H1 (cell line): ENCODE measurements around the gene KIAA0513. TPM values are rescaled to one million over a fixed set of nuclear protein-coding genes. Genes with fewer than 3 reads are reported as not detected.

Source experiments
- CTCF ChIA-PET: fragments of 300-600 bp; sonication (Branson Sonifier 250); formaldehyde crosslinking; loops from one replicate; lab custom pipeline; 2021; ENCODE audit not compliant: partially characterized antibody; lab: Charles Lee
- POLR2A ChIA-PET: fragments of 300-600 bp; sonication (Branson Sonifier 250); formaldehyde crosslinking; loops from one replicate; lab custom pipeline; 2021; ENCODE audit warnings: inconsistent platforms; ENCODE audit not compliant: partially characterized antibody; lab: Charles Lee
- DNase-seq, 2 experiments: peaks; one replicate each; pipeline versions ENCODE4 v3.0.0 to v3.0.0-alpha.2; 2010 to 2022; ENCODE audit warnings: low spot score in 2 of 2, low read depth in 1 of 2, mixed read lengths in 1 of 2
- FAIRE-seq: peaks from 2 replicates; lab custom pipeline; 2011; peaks lifted over from hg19 to GRCh38; lab: Jason Lieb, UNC
- H2AFZ ChIP-seq: 2 replicates; pipeline ENCODE4 v1.8.1; 2012; ENCODE audit warnings: low read length, inconsistent platforms
- H2AK5ac ChIP-seq: 2 replicates; pipeline ENCODE4 v1.6.1; 2013; ENCODE audit warnings: low read depth, low read length
- H2BK120ac ChIP-seq: replicated peaks from 2 replicates; pipeline ENCODE3; 2013; ENCODE audit warnings: low read depth, low read length, inconsistent platforms
- H2BK12ac ChIP-seq: 2 replicates; pipeline ENCODE4 v1.6.1; 2013; ENCODE audit warnings: low read depth, low read length
- H2BK15ac ChIP-seq: 2 replicates; pipeline ENCODE4 v1.6.1; 2013; ENCODE audit warnings: low read length
- H2BK20ac ChIP-seq: 2 replicates; pipeline ENCODE4 v1.6.1; 2013; ENCODE audit warnings: low read length
- H2BK5ac ChIP-seq: 2 replicates; pipeline ENCODE4 v1.6.1; 2013; ENCODE audit warnings: low read depth, low read length
- H3K14ac ChIP-seq: 2 replicates; pipeline ENCODE4 v1.6.1; 2013; ENCODE audit warnings: inconsistent platforms; ENCODE audit not compliant: insufficient read length
- H3K18ac ChIP-seq: 2 replicates; pipeline ENCODE4 v1.6.1; 2013; ENCODE audit warnings: low read length; ENCODE audit errors: extremely low read depth
- H3K23ac ChIP-seq: 2 replicates; pipeline ENCODE4 v1.6.1; 2013; ENCODE audit warnings: inconsistent platforms; ENCODE audit not compliant: insufficient read length
- H3K23me2 ChIP-seq: 2 replicates; pipeline ENCODE4 v1.6.1; 2013; ENCODE audit warnings: low read depth, low read length
- H3K27ac ChIP-seq: 2 replicates; pipeline ENCODE4 v1.6.1; 2011; ENCODE audit warnings: low read depth, low read length, inconsistent platforms
- H3K27me3 ChIP-seq, 4 experiments: replicated peaks in 1 of 4; 1 replicate in 1 of 4; 2 replicates in 3 of 4; pipeline versions ENCODE4 v1.6.1 to v1.8.1; 2011 to 2013; ENCODE audit warnings: low read length in 3 of 4, mild to moderate bottlenecking in 3 of 4, inconsistent platforms in 2 of 4, mixed read lengths in 2 of 4, moderate library complexity in 1 of 4; ENCODE audit not compliant: control insufficient read depth in 3 of 4, insufficient read depth in 3 of 4; ENCODE audit errors: extremely low read depth in 1 of 4
- H3K36me3 ChIP-seq, 4 experiments: 2 replicates each; pipeline versions ENCODE4 v1.6.1 to v1.8.1; 2011 to 2013; ENCODE audit warnings: mild to moderate bottlenecking in 4 of 4, low read length in 3 of 4, moderate library complexity in 2 of 4, control low read depth in 1 of 4, inconsistent platforms in 1 of 4; ENCODE audit not compliant: insufficient read depth in 4 of 4, control insufficient read depth in 2 of 4
- H3K4ac ChIP-seq: replicated peaks from 2 replicates; pipeline ENCODE3; 2013; ENCODE audit warnings: low read length, low read depth, mixed read lengths, inconsistent platforms; ENCODE audit not compliant: insufficient read length
- H3K4me1 ChIP-seq, 4 experiments: replicated peaks in 1 of 4; 1 replicate in 1 of 4; 2 replicates in 3 of 4; pipeline versions ENCODE4 v1.6.1 to v1.8.1; 2011 to 2013; ENCODE audit warnings: low read length in 3 of 4, inconsistent platforms in 2 of 4, mixed read lengths in 1 of 4; ENCODE audit not compliant: insufficient read depth in 4 of 4, control insufficient read depth in 3 of 4
- H3K4me2 ChIP-seq, 2 experiments: 2 replicates each; pipeline versions ENCODE4 v1.6.1 to v1.8.1; 2011 to 2013; ENCODE audit warnings: low read depth in 2 of 2, low read length in 2 of 2, control low read depth in 1 of 2, inconsistent platforms in 1 of 2, mild to moderate bottlenecking in 1 of 2; ENCODE audit not compliant: insufficient read depth in 1 of 2
- H3K4me3 ChIP-seq, 4 experiments: fragments of 200-600, 300-600 bp in 1 of 4; sonication (generic), shearing (Covaris generic), sonication (Bioruptor Twin) in 1 of 4; 2 replicates each; pipeline versions ENCODE4 v1.5.1 to v1.8.1; 2011 to 2016; ENCODE audit warnings: low read length in 4 of 4, low read depth in 3 of 4, control low read depth in 2 of 4, inconsistent platforms in 2 of 4, mild to moderate bottlenecking in 2 of 4, mixed read lengths in 1 of 4, moderate library complexity in 1 of 4; ENCODE audit not compliant: insufficient read depth in 2 of 4; ENCODE audit errors: extremely low read depth in 1 of 4
- H3K56ac ChIP-seq: replicated peaks from 2 replicates; pipeline ENCODE3; 2013; ENCODE audit warnings: low read depth, mild to moderate bottlenecking, mixed read lengths, low read length, inconsistent platforms; ENCODE audit not compliant: insufficient read length
- H3K79me1 ChIP-seq: 2 replicates; pipeline ENCODE4 v1.6.1; 2013; ENCODE audit warnings: low read depth, low read length, control low read depth
- H3K79me2 ChIP-seq, 2 experiments: 2 replicates each; pipeline versions ENCODE4 v1.6.1 to v1.8.1; 2012 to 2013; ENCODE audit warnings: low read length in 2 of 2, mild to moderate bottlenecking in 2 of 2, inconsistent platforms in 1 of 2; ENCODE audit not compliant: insufficient read depth in 2 of 2, control insufficient read depth in 1 of 2
- H3K9ac ChIP-seq, 4 experiments: replicated peaks in 1 of 4; 1 replicate in 1 of 4; 2 replicates in 3 of 4; pipeline versions ENCODE4 v1.6.1 to v1.8.1; 2011 to 2013; ENCODE audit warnings: low read depth in 3 of 4, low read length in 3 of 4, control low read depth in 2 of 4, mild to moderate bottlenecking in 2 of 4, moderate library complexity in 2 of 4, inconsistent platforms in 1 of 4; ENCODE audit errors: extremely low read depth in 1 of 4
- H3K9me3 ChIP-seq, 2 experiments: 2 replicates each; pipeline versions ENCODE4 v1.6.1 to v1.8.1; 2012 to 2013; ENCODE audit warnings: mild to moderate bottlenecking in 2 of 2, moderate library complexity in 2 of 2, control low read depth in 1 of 2, inconsistent platforms in 1 of 2, low read depth in 1 of 2, low read length in 1 of 2, mixed read lengths in 1 of 2; ENCODE audit not compliant: insufficient read depth in 2 of 2
- H4K20me1 ChIP-seq, 2 experiments: replicated peaks in 1 of 2; 2 replicates each; pipeline versions ENCODE3 to v1.8.1; 2011 to 2013; ENCODE audit warnings: inconsistent platforms in 2 of 2, low read length in 2 of 2, mild to moderate bottlenecking in 1 of 2; ENCODE audit not compliant: insufficient read depth in 2 of 2, control insufficient read depth in 1 of 2
- H4K5ac ChIP-seq: 2 replicates; pipeline ENCODE4 v1.6.1; 2013; ENCODE audit warnings: low read length, low read depth, mixed read lengths, inconsistent platforms; ENCODE audit not compliant: insufficient read length
- H4K8ac ChIP-seq: 2 replicates; pipeline ENCODE4 v1.8.0; 2013; ENCODE audit warnings: mild to moderate bottlenecking, moderate library complexity, low read length, inconsistent platforms; ENCODE audit not compliant: insufficient read depth; ENCODE audit errors: extremely low read depth
- H4K91ac ChIP-seq: replicated peaks from 2 replicates; pipeline ENCODE3; 2013; ENCODE audit warnings: low read length, mixed read lengths, inconsistent platforms; ENCODE audit not compliant: insufficient read length
- CBX5 ChIP-seq: fragments of 300-800, 300-1000 bp; sonication (generic); IDR thresholded peaks from 2 replicates; pipeline ENCODE4 v1.7.1; 2016; ENCODE audit warnings: antibody characterized with exemption, low read length, low read depth
- CBX8 ChIP-seq: fragments of 300-800, 300-1000 bp; sonication (generic); IDR thresholded peaks from 2 replicates; pipeline ENCODE4 v1.7.1; 2016; ENCODE audit warnings: low read depth, low read length, borderline replicate concordance
- GABPA ChIP-seq: IDR thresholded peaks from 2 replicates; pipeline ENCODE4 v1.6.1; 2011; ENCODE audit warnings: mild to moderate bottlenecking, low read length, moderate library complexity, borderline replicate concordance; ENCODE audit not compliant: insufficient read depth
- KDM5A ChIP-seq: fragments of 200-600 bp; IDR thresholded peaks from 2 replicates; pipeline ENCODE4 v1.7.1; 2012; ENCODE audit warnings: mild to moderate bottlenecking, low read length, inconsistent platforms, mixed read lengths
- NRF1 ChIP-seq: IDR thresholded peaks from 2 replicates; pipeline ENCODE4 v1.6.1; 2011; ENCODE audit warnings: mild to moderate bottlenecking, low read depth, low read length, improper control_type of control experiment
- POLR2A ChIP-seq, 2 experiments: IDR thresholded peaks; 1 replicate in 1 of 2; 2 replicates in 1 of 2; pipeline ENCODE4 v1.6.1; 2011; ENCODE audit warnings: low read depth in 2 of 2, low read length in 2 of 2, mild to moderate bottlenecking in 2 of 2; ENCODE audit errors: control extremely low read depth in 1 of 2
- POU5F1 ChIP-seq: IDR thresholded peaks from 2 replicates; pipeline ENCODE4 v1.6.1; 2011; ENCODE audit warnings: low read depth, mild to moderate bottlenecking, low read length, moderate library complexity
- RAD21 ChIP-seq, 2 experiments: IDR thresholded peaks in 1 of 2; conservative IDR thresholded peaks in 1 of 2; 2 replicates each; pipeline ENCODE4 v1.6.1; 2011; ENCODE audit warnings: low read depth in 2 of 2, low read length in 2 of 2, improper control_type of control experiment in 1 of 2, inconsistent platforms in 1 of 2, mild to moderate bottlenecking in 1 of 2, moderate library complexity in 1 of 2
- SIRT6 ChIP-seq: IDR thresholded peaks from one replicate; pipeline ENCODE4 v1.7.1; 2012; ENCODE audit warnings: low read length, inconsistent platforms
- SUZ12 ChIP-seq: fragments of 200-600 bp; sonication (generic); IDR thresholded peaks from 2 replicates; pipeline ENCODE4 v1.6.1; 2012; ENCODE audit warnings: mild to moderate bottlenecking, inconsistent platforms, low read length, moderate library complexity, mixed read lengths
- TAF1 ChIP-seq: IDR thresholded peaks from 2 replicates; pipeline ENCODE4 v1.6.1; 2011; ENCODE audit warnings: mild to moderate bottlenecking, low read depth, low read length
- TBP ChIP-seq: IDR thresholded peaks from 2 replicates; pipeline ENCODE4 v1.6.1; 2011; ENCODE audit warnings: low read depth, low read length, improper control_type of control experiment
- TEAD4 ChIP-seq: IDR thresholded peaks from 2 replicates; pipeline ENCODE4 v1.6.1; 2012; ENCODE audit warnings: low read depth, low read length, inconsistent platforms, mixed read lengths
- WGBS, 2 experiments: shearing (Covaris generic) in 1 of 2; methylation state at CpG; one replicate each; pipeline versions ENCODE4 v1.1.6 to v1.1.7; 2013 to 2015; ENCODE audit warnings: low lambda C conversion rate in 2 of 2, mixed read lengths in 2 of 2, inconsistent platforms in 1 of 2, low coverage in 1 of 2, missing lambda C conversion rate in 1 of 2; ENCODE audit not compliant: insufficient replicate concordance in 2 of 2, insufficient coverage in 1 of 2, insufficient read length in 1 of 2; ENCODE audit errors: extremely low coverage in 1 of 2, missing lambda C conversion rate in 1 of 2; 5-methylcytosine and 5-hydroxymethylcytosine counted together
- polyA plus RNA-seq, 7 experiments: library from polyadenylated mRNA; depleted of rRNA in 3 of 7; stranded (reverse) in 5 of 7; unstranded in 2 of 7; fragments of >200 nt in 5 of 7; fragments of 200-250 nt in 2 of 7; gene quantifications; 1 replicate in 5 of 7; 2 replicates in 1 of 7; 4 replicates in 1 of 7; pipeline versions ENCODE4 v1.2.1 to v1.2.3, GENCODE V29; 2011 to 2013; ENCODE audit warnings: missing spikeins in 2 of 7, mixed read lengths in 2 of 7
- total RNA-seq: library from RNA; stranded (reverse); fragmentation: NEBNext Ultra II Directional; extraction: Animal tissue kit (Norgen Biotek cat#: 25700); gene quantifications from 2 replicates; pipeline ENCODE4 v1.2.1, GENCODE V29; 2021

KIAA0513 gene
- total and polyA plus RNA-seq, 2 of the 8 experiments (the other 6 are each of a cell fraction or from before 2014, with no cell fraction given) = 2.1 to 6.1 TPM

- no peak for FAIRE-seq
- no peak overlapping the region for H2BK15ac ChIP-seq
- 87% methylated on average over 5 of the region's 5 CpGs; no CpG with 5 or more reads in 1 of the 2 experiments for WGBS, 2 experiments
- no peak overlapping the region for H2AK5ac ChIP-seq
- no peak overlapping the region for H4K5ac ChIP-seq
- no peaks in the 10 kb centered on the region for H3K79me2 ChIP-seq
- no peak overlapping the region for H2BK12ac ChIP-seq
- TF ChIP-seq NRF1 = no peak
- no peak for TF ChIP-seq CBX8
- no peak for TF ChIP-seq KDM5A
- TF ChIP-seq TAF1 = no peak
- TF ChIP-seq POU5F1 = no peak
- TF ChIP-seq POLR2A (IDR thresholded peaks at IDR 0.05; ENCODE audit: control extremely low read depth in 1 of 2, low read depth in 2 of 2, low read length in 2 of 2) = no peak
- no peak for TF ChIP-seq TEAD4
- TF ChIP-seq RAD21 (IDR thresholded peaks at IDR 0.05 in 1 of 2, conservative IDR thresholded peaks at IDR 0.05 in 1 of 2; ENCODE audit: low read depth in 2 of 2, low read length in 2 of 2) = no peak
- TF ChIP-seq GABPA = no peak
- TF ChIP-seq TBP = no peak
- no peak for TF ChIP-seq SIRT6
- TF ChIP-seq CBX5 = no peak
- no peak for TF ChIP-seq SUZ12
- TF ChIP-seq, all 59 proteins: peak for 0
- Histone ChIP-seq H3K56ac (no peak overlapping the region), H2BK20ac (no peak overlapping the region), H3K4me3 (no peak overlapping the region), H3K9ac (no peak overlapping the region), H2BK5ac (no peak overlapping the region), H3K14ac (no peak overlapping the region), H3K79me1 (no peaks in the 10 kb centered on the region), H3K23me2 (no peaks in the 10 kb centered on the region), H3K4ac (no peak overlapping the region), H3K9me3 (no peaks in the 10 kb centered on the region), H3K4me2 (no peak overlapping the region), H4K8ac (no peak overlapping the region), H3K18ac (no peak overlapping the region), H3K36me3 (no peaks in the 10 kb centered on the region), H2BK120ac (no peak overlapping the region), H2AFZ (no peak overlapping the region), H3K27ac (no peak overlapping the region), H4K20me1 (peaks cover 3 to 6% of the 10 kb centered on the region in 2 experiments), H3K23ac (no peak overlapping the region), H4K91ac (no peak overlapping the region), H3K27me3 (no peaks in the 10 kb centered on the region; a peak in 1 of 7 replicates), H3K4me1 (peaks cover 0 to 2% (median 0%) of the 10 kb centered on the region in 4 experiments; a peak in 2 of 7 replicates)
- CTCF ChIA-PET = interaction anchor here (1.5 to 2.1 kb wide), 2 partner anchors 10 to 18 kb away, joined by 3 to 4 read pairs; partner anchors contain the start of gene KIAA0513
- DNase-seq = no peak
- POLR2A ChIA-PET = no interaction called here
Measured at GRCh38 chr16:85037721-85038120, 10.1 kb downstream of the KIAA0513 start.
